GM10847 (cell line): ENCODE data around the gene NUP214.
A peak's percentile ranks its signal among the peaks of the same experiment; 100 is the strongest.

ENCODE experiments used
- POLR2A ChIP-seq: IDR thresholded peaks from 2 replicates; pipeline ENCODE4 v1.6.1; 2011; ENCODE audit not compliant: insufficient read length; ENCODE audit errors: extremely low read depth

NUP214 gene

DNA sequence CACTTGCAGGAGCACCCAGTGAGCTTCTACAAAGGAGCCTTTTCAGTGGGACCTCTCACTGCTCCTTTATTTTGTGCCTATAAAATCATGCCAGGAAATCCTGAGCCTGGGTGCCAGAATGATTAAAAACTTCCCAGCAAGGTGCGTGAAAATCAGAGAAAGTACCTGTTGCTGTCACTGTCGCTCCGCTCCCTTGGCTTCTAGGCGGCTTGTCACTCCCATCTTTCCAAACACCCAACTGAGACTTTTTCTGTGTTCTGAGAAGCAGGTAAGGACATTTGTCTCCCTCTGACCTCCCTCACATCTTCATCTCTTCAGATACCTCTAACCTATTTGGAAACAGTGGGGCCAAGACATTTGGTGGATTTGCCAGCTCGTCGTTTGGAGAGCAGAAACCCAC lies 97.1 kb downstream of the NUP214 start:
- TF ChIP-seq POLR2A, result no peak

GRCh38 chr9:131226226-131226625 lies 100.8 kb downstream of the NUP214 start:
- TF ChIP-seq POLR2A, result no peak

- no peak for TF ChIP-seq POLR2A
Observed at GRCh38 chr9:131227112-131227958, 101.9 kb downstream of the NUP214 start.

- TF ChIP-seq POLR2A, result no peak
Observed at GRCh38 chr9:131227959-131228460, 102.6 kb downstream of the NUP214 start.

GRCh38 chr9:131228988-131229387 lies 103.6 kb downstream of the NUP214 start:
- TF ChIP-seq POLR2A, result no peak

GRCh38 chr9:131233556-131233955 lies 108.2 kb downstream of the NUP214 start:
- no peak for TF ChIP-seq POLR2A

DNA sequence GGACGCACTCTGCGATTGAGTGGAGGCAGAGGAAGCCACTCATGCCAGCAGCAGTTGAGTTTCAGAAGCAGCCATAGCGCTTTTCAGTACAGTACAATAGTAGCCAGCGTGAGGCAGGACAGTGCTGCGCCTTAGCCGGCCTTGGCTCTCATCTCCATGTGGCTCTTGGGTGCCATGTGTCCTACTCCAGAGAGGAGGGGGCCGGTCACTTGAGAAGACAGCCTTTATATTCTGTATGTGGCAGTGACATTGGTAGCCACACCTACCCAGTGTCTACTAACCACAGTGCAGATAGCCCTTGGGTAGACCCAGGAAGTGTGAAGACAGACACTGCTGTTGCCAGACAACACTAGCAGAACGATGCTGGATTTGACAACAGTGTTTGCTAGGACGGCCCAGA lies 108.6 kb downstream of the NUP214 start:
- no peak for TF ChIP-seq POLR2A

- TF ChIP-seq POLR2A, result no peak
Observed at GRCh38 chr9:131234799-131235479, 109.6 kb downstream of the NUP214 start.

- no peak for TF ChIP-seq POLR2A
Observed at GRCh38 chr9:131235480-131235851, 110.1 kb downstream of the NUP214 start.

DNA sequence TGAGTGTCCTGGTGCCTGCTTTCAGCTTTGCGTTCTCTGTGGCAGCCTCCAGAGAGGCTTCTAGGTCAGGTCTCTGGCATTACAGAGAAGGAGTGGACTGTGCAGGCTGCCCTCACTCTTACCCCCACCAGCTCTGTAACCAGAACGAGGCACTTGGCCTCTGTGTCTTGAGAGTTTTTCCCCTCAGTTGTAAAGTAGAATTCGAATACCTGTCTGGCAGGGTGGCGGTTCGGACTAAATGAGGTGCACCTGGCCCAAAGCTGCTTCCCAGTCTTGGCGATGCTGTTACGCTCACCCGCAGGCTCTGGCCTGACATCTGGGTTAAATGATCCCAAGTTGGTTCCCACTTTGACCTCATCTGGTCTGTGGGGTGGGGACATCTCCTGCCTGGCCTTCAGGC lies 110.8 kb downstream of the NUP214 start:
- no peak for TF ChIP-seq POLR2A

DNA sequence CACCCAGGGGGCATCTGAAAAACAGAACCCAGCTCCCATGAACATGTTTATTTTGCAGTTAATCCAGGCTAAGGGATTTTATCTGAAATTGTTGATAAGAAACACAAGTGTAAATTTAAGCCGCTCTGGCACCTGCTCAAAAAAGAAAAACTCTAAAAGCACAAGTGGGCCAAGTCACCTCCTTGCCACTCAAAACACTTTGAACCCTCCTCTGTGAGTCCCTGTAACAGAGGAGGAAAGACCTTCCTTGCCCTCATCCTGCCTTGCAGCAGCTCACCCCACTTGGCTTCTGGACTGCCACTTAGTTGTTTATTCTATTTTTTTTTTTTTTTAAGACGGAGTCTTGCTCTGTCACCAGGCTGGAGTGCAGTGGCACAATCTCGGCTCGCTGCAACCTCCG lies 111.4 kb downstream of the NUP214 start:
- TF ChIP-seq POLR2A, result no peak

- no peak for TF ChIP-seq POLR2A
Observed at GRCh38 chr9:131237291-131237690, 111.9 kb downstream of the NUP214 start.

DNA sequence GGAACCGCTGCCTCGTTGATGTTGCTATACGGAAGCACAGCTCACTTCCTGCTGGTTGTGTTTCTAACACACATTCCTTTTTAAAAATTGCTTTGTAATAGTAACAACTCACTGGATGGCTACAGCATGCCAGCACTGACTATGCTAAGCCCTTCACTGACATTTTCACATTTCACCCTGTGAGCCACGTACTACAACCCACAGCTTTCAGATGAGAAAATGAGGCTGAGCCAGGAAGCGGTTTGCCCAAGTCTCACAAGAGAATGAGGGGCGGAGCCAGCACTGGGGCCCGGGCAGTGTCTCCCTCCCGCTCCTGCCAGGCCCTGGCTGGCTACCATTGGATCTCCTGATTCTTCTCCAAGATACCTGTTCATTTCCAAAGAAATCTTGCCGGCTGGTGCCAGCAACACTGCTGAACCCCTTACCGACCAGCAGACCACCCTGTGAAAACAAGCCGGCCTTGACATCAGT lies 112.6 kb downstream of the NUP214 start:
- peak; percentile 29 for TF ChIP-seq POLR2A

DNA sequence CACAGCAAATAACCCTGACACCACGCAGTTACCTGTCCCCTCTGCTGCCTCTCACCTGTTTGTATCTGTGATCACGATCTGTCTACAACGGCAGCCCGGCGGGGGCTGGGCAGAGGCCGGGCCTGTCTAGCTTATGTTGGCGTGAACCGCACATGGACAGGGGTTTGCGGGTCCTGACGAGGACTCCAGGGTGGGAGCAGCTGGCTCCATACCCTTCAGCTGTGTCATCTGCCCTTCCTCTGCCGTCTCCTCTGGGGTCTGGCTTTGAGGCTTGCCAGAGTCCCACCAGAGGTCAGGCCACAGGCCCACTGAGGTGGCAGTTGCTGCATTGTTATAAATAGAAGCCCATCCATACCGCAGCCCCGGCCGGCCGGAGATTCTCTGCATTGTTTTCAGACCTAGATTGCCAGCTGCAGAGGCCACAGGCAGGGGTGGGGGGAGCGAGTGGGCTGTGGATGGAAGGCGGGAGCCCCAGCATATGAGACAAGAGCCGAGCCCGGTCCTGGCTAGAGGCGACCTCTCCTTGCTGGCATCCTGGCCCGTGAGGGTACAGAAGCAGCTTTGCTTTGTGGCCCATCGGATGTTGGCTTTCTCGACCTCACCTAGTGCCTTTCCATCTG lies 113.1 kb downstream of the NUP214 start:
- no peak for TF ChIP-seq POLR2A

GRCh38 chr9:131239161-131239975 lies 114.0 kb downstream of the NUP214 start:
- TF ChIP-seq POLR2A, result no peak
